ENCODE measurements around the gene BABAM2.
"Not testable (repeated sequence)": the region's sequence is repeated elsewhere in the genome, so short reads cannot be mapped to it uniquely, and the experiment has no call there.

BABAM2 gene

GRCh38 chr2:27881815-27882583 lies 8.5 kb upstream of the BABAM2 start:
- DNase-seq: not testable (repeated sequence)

GRCh38 chr2:27882584-27882922 lies 8.0 kb upstream of the BABAM2 start:
- DNase-seq: not testable (repeated sequence)

GRCh38 chr2:27884601-27885000 lies 5.9 kb upstream of the BABAM2 start:
- no peak for DNase-seq

- no peak for DNase-seq
Observed at GRCh38 chr2:27885234-27885633, 5.3 kb upstream of the BABAM2 start.

- DNase-seq: no peak
Observed at GRCh38 chr2:27885661-27886060, 4.9 kb upstream of the BABAM2 start.

GRCh38 chr2:27886322-27886721 lies 4.2 kb upstream of the BABAM2 start:
- DNase-seq: no peak

GRCh38 chr2:27887111-27887510 lies 3.4 kb upstream of the BABAM2 start:
- no peak for DNase-seq

GRCh38 chr2:27887830-27888229 lies 2.7 kb upstream of the BABAM2 start:
- DNase-seq: no peak

- DNase-seq: no peak
Observed at GRCh38 chr2:27888790-27889189, 1.7 kb upstream of the BABAM2 start.

- no peak for DNase-seq
Observed at GRCh38 chr2:27889774-27890145, 769 bp upstream of the BABAM2 start.

- peak; percentile 87 to 95 (median 92) for DNase-seq
Observed at GRCh38 chr2:27890924-27891672, 569 bp downstream of the BABAM2 start.

GRCh38 chr2:27891673-27892105 lies 1.2 kb downstream of the BABAM2 start:
- DNase-seq: no peak

- DNase-seq: peak in 1 of 6 experiments; percentile 7
Observed at GRCh38 chr2:27893006-27893405, 2.5 kb downstream of the BABAM2 start.

GRCh38 chr2:27897717-27898116 lies 7.2 kb downstream of the BABAM2 start:
- DNase-seq: no peak

- DNase-seq: no peak
Observed at GRCh38 chr2:27901234-27901633, 10.7 kb downstream of the BABAM2 start.

- no peak for DNase-seq
Observed at GRCh38 chr2:27902098-27902497, 11.6 kb downstream of the BABAM2 start.

GRCh38 chr2:27903018-27903417 lies 12.5 kb downstream of the BABAM2 start:
- DNase-seq: no peak

GRCh38 chr2:27903649-27904404 lies 13.3 kb downstream of the BABAM2 start:
- no peak for DNase-seq

- no peak for DNase-seq
Observed at GRCh38 chr2:27904405-27904665, 13.8 kb downstream of the BABAM2 start.

- DNase-seq: no peak
Observed at GRCh38 chr2:27906074-27906473, 15.5 kb downstream of the BABAM2 start.

GRCh38 chr2:27907547-27907946 lies 17.0 kb downstream of the BABAM2 start:
- no peak for DNase-seq

- DNase-seq: no peak
Observed at GRCh38 chr2:27909901-27910300, 19.4 kb downstream of the BABAM2 start.

GRCh38 chr2:27911458-27912210 lies 21.1 kb downstream of the BABAM2 start:
- no peak for DNase-seq
